Putamen (tissue), 1 donor: ENCODE measurements around the gene HIC2.
"Not testable (repeated sequence)": the region's sequence is repeated elsewhere in the genome, so short reads cannot be mapped to it uniquely, and the experiment has no call there.

Source experiments
- DNase-seq: peaks from one replicate; pipeline ENCODE4 v3.0.0-alpha.2; 2016; ENCODE audit warnings: low spot score

The HIC2 gene

GRCh38 chr22:21434378-21435233 lies 17.4 kb downstream of the HIC2 start:
- DNase-seq, result not testable (repeated sequence)

GRCh38 chr22:21435998-21436810 lies 19.0 kb downstream of the HIC2 start:
- DNase-seq, result not testable (repeated sequence)

GRCh38 chr22:21438013-21438412 lies 20.8 kb downstream of the HIC2 start:
- not testable (repeated sequence) for DNase-seq

GRCh38 chr22:21440018-21440636 lies 23.0 kb downstream of the HIC2 start:
- not testable (repeated sequence) for DNase-seq

GRCh38 chr22:21440676-21441075 lies 23.5 kb downstream of the HIC2 start:
- DNase-seq, result not testable (repeated sequence)

- not testable (repeated sequence) for DNase-seq
These were observed 24.0 kb downstream of the HIC2 start for GRCh38 chr22:21441170-21441569.

- DNase-seq, result not testable (repeated sequence)
These were observed 25.0 kb downstream of the HIC2 start for GRCh38 chr22:21442123-21442522.

GRCh38 chr22:21442646-21443045 lies 25.5 kb downstream of the HIC2 start:
- DNase-seq, result not testable (repeated sequence)

- no peak for DNase-seq
These were observed 26.0 kb downstream of the HIC2 start for GRCh38 chr22:21443057-21443734.

GRCh38 chr22:21443735-21444421 lies 26.7 kb downstream of the HIC2 start:
- no peak for DNase-seq

GRCh38 chr22:21444701-21445436 lies 27.7 kb downstream of the HIC2 start:
- DNase-seq, result no peak

GRCh38 chr22:21445437-21446127 lies 28.4 kb downstream of the HIC2 start:
- DNase-seq, result no peak

- no peak for DNase-seq
These were observed 29.1 kb downstream of the HIC2 start for GRCh38 chr22:21446128-21446826.

GRCh38 chr22:21446827-21447690 lies 29.9 kb downstream of the HIC2 start:
- no peak for DNase-seq

GRCh38 chr22:21447694-21448402 lies 30.7 kb downstream of the HIC2 start:
- no peak for DNase-seq

- DNase-seq, result no peak
These were observed 31.7 kb downstream of the HIC2 start for GRCh38 chr22:21448627-21449416.
